Natural killer cell (primary cell): Measurements from ENCODE around the gene DAPP1. TPM values are rescaled to one million over a fixed set of nuclear protein-coding genes. Genes with fewer than 3 reads are reported as not detected.
"Not testable (repeated sequence)": the region's sequence is repeated elsewhere in the genome, so short reads cannot be mapped to it uniquely, and the experiment has no call there.

Experiments
- ATAC-seq, 3 donors: fragments of 150-1000 bp in 2 of 3; fragments of 200-7000 bp in 1 of 3; cut with Tn5 transposase; 1 replicate in 1 of 3; 2 replicates in 2 of 3; pipeline ENCODE4 v1.10.0; 2021; ENCODE audit warnings: mild to moderate bottlenecking in 2 of 3, moderate library complexity in 2 of 3
- DNase-seq, 2 donors: peaks; one replicate each; pipeline versions ENCODE4 v3.0.0 to v3.0.0-alpha.2; 2013 to 2021; ENCODE audit warnings: mixed read lengths in 1 of 2
- H3K27ac ChIP-seq: one replicate; pipeline ENCODE4 v1.5.1; 2013; ENCODE audit warnings: mild to moderate bottlenecking, low read length
- H3K27me3 ChIP-seq: one replicate; pipeline ENCODE4 v1.6.1; 2013; ENCODE audit warnings: low read length; ENCODE audit not compliant: control insufficient read depth, insufficient read depth
- H3K36me3 ChIP-seq: one replicate; pipeline ENCODE4 v1.6.1; 2013; ENCODE audit warnings: low read length; ENCODE audit not compliant: control insufficient read depth, insufficient read depth
- H3K4me1 ChIP-seq: one replicate; pipeline ENCODE4 v1.6.1; 2013; ENCODE audit warnings: low read length; ENCODE audit not compliant: control insufficient read depth, insufficient read depth
- H3K4me3 ChIP-seq: one replicate; pipeline ENCODE4 v1.5.1; 2013; ENCODE audit warnings: low read length
- H3K9me3 ChIP-seq: one replicate; pipeline ENCODE4 v1.6.1; 2013; ENCODE audit warnings: low read length; ENCODE audit not compliant: control insufficient read depth, insufficient read depth
- H3K27ac Mint-ChIP-seq, 2 donors: one replicate each; pipeline ENCODE4 v1.8.0; 2022; ENCODE audit warnings: mild to moderate bottlenecking in 2 of 2, mixed read lengths in 2 of 2, moderate library complexity in 1 of 2
- H3K27me3 Mint-ChIP-seq, 2 donors: one replicate each; pipeline ENCODE4 v1.8.0; 2022; ENCODE audit warnings: low read depth in 2 of 2, mixed read lengths in 2 of 2
- H3K36me3 Mint-ChIP-seq: one replicate; pipeline ENCODE4 v1.8.0; 2022; ENCODE audit warnings: mixed read lengths
- H3K4me1 Mint-ChIP-seq, 2 donors: one replicate each; pipeline ENCODE4 v1.8.0; 2022; ENCODE audit warnings: mixed read lengths in 2 of 2
- H3K4me3 Mint-ChIP-seq: one replicate; pipeline ENCODE4 v1.8.0; 2022; ENCODE audit warnings: mild to moderate bottlenecking, moderate library complexity, mixed read lengths
- H3K9me3 Mint-ChIP-seq, 2 donors: one replicate each; pipeline ENCODE4 v1.8.0; 2022; ENCODE audit warnings: mixed read lengths in 2 of 2
- CTCF ChIP-seq: fragments of 200-600 bp; IDR thresholded peaks from one replicate; pipeline ENCODE4 v1.8.0; 2022; ENCODE audit warnings: antibody characterized with exemption
- WGBS: methylation state at CpG from one replicate; pipeline ENCODE4 v1.1.7; 2013; ENCODE audit warnings: missing lambda C conversion rate; ENCODE audit not compliant: insufficient coverage; 5-methylcytosine and 5-hydroxymethylcytosine counted together
- intact Hi-C: fragments of 100-400 bp; cut with micrococcal nuclease; formaldehyde crosslinking; loops from one replicate; pipeline ENCODE4 v1.14.2; 2022
- total RNA-seq, 4 donors: library from RNA; stranded (reverse); fragments of 120-200 nt in 1 of 4; gene quantifications; one replicate each; pipeline versions ENCODE4 v1.2.3 to v1.2.4, GENCODE V29; 2013 to 2022

DAPP1 gene, protein sequence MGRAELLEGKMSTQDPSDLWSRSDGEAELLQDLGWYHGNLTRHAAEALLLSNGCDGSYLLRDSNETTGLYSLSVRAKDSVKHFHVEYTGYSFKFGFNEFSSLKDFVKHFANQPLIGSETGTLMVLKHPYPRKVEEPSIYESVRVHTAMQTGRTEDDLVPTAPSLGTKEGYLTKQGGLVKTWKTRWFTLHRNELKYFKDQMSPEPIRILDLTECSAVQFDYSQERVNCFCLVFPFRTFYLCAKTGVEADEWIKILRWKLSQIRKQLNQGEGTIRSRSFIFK
- 1 to 10 TPM; 5.9 to 7.3 (median 6.8) TPM for total RNA-seq
- total RNA-seq (2013): 148 TPM

GRCh38 chr4:99816545-99817308 lies at the start of gene DAPP1:
TSS of gene DAPP1 (plus strand) at chr4:99816827. CDS start at chr4:99816914, 87 bp downstream.
- H3K27me3 Mint-ChIP-seq: no peaks in the 10 kb centered on the region
- peak within 1 kb of the TSS; percentile 63 to 83 for H3K27ac Mint-ChIP-seq
- H3K4me3 Mint-ChIP-seq: peak within 1 kb of the TSS; percentile 73
- H3K36me3 Mint-ChIP-seq: no peaks in the 10 kb centered on the region
- H3K4me1 Mint-ChIP-seq: peaks cover 23 to 29% of the 10 kb centered on the region in 2 donors
- DNase-seq: peak; percentile 33 to 90
- Histone ChIP-seq H3K36me3 (no peaks in the 10 kb centered on the region), H3K4me1 (peaks cover 17% of the 10 kb centered on the region), H3K9me3 (no peaks in the 10 kb centered on the region), H3K27me3 (no peaks in the 10 kb centered on the region), H3K4me3 (peak within 1 kb of the TSS; percentile 62), H3K27ac (peak within 1 kb of the TSS; percentile 71)
- no peak for TF ChIP-seq CTCF
- ATAC-seq: peak; percentile 90 to 92 (median 91)
- no peaks in the 10 kb centered on the region for H3K9me3 Mint-ChIP-seq
- 12% methylated on average over 7 of the region's 7 CpGs for WGBS
- intact Hi-C loops: no loop called here

DNA sequence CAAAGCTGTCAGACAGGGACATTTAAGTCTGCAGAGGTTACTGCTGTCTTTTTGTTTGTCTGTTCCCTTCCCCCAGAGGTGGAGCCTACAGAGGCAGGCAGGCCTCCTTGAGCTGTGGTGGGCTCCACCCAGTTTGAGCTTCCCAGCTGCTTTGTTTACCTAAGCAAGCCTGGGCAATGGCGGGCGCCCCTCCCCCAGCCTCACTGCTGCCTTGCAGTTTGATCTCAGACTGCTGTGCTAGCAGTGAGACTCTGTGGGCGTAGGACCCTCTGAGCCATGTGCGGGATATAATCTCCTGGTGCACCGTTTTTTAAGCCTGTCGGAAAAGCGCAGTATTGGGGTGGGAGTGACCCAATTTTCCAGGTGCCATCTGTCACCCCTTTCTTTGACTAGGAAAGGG lies 45.8 kb upstream of the DAPP1 start:
- H3K36me3 ChIP-seq, H3K27ac ChIP-seq, ATAC-seq, H3K27me3 ChIP-seq, DNase-seq, intact Hi-C loops, H3K36me3 Mint-ChIP-seq, H3K4me3 ChIP-seq, H3K27me3 Mint-ChIP-seq, H3K4me1 Mint-ChIP-seq, H3K4me1 ChIP-seq, H3K9me3 Mint-ChIP-seq, H3K9me3 ChIP-seq, H3K4me3 Mint-ChIP-seq, H3K27ac Mint-ChIP-seq: not testable (repeated sequence)
- WGBS: 96% methylated on average over 3 of the region's 7 CpGs

DNA sequence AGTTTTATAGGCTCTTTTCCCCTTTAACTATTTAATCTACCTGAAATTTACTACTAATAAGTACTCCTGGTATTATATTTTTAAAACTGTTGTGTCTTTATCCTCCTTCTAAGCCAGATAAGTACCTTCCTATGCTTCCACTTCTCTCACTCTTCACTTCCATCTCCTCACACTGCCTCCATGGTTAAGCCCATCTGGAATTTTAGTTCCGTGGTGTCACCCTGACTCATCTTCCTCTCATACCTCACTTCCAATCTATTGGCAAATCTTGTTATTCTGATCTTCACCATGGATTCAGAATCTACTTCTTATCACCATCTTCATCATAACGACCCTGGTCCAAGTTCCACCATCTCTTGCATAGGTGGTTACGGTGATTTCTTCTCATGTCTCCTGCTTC lies 32.7 kb upstream of the DAPP1 start:
- 82% methylated on average over 3 of the region's 3 CpGs for WGBS
- Mint-ChIP-seq H3K4me1 (no peaks in the 10 kb centered on the region), H3K4me3 (no peak overlapping the region), H3K27me3 (peaks cover 8 to 15% of the 10 kb centered on the region in 2 donors), H3K9me3 (peaks cover 0 to 2% of the 10 kb centered on the region in 2 donors), H3K36me3 (no peaks in the 10 kb centered on the region), H3K27ac (no peak overlapping the region)
- Histone ChIP-seq H3K4me1 (no peaks in the 10 kb centered on the region), H3K27ac (no peak overlapping the region), H3K27me3 (no peaks in the 10 kb centered on the region), H3K9me3 (no peaks in the 10 kb centered on the region), H3K4me3 (no peak overlapping the region), H3K36me3 (no peaks in the 10 kb centered on the region)
- DNase-seq (no peak), ATAC-seq (no peak)
- intact Hi-C loops: no loop called here
- TF ChIP-seq CTCF: no peak

DNA sequence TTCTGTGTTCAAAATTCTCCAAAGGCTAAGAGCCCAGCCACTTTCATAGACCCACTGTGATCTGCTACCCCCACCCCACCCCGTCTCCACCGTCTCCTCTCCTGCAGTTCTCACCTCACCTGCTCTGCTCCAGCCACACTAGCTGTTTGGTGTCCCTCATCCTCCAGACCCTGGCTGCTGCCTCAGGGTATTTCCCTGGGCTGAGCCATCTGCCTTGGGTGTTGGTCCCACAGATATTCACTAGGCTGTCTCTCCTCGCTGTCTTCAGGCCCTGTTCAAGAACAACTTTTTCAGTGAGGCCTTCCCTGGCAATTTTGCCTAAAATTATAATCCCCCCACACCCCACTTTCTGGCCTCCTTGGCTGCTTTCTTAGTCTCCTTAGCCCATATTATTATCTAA lies 31.8 kb upstream of the DAPP1 start:
- no peaks in the 10 kb centered on the region for H3K4me1 ChIP-seq
- Mint-ChIP-seq H3K4me3 (no peak overlapping the region), H3K27ac (no peak overlapping the region), H3K36me3 (no peaks in the 10 kb centered on the region), H3K9me3 (peaks cover 0 to 2% of the 10 kb centered on the region in 2 donors), H3K27me3 (peaks cover 17 to 22% of the 10 kb centered on the region in 2 donors), H3K4me1 (no peaks in the 10 kb centered on the region)
- intact Hi-C loops: no loop called here
- DNase-seq: no peak
- H3K27me3 ChIP-seq: no peaks in the 10 kb centered on the region
- 91% methylated on average over 3 of the region's 3 CpGs for WGBS
- no peaks in the 10 kb centered on the region for H3K36me3 ChIP-seq
- no peak for TF ChIP-seq CTCF
- no peaks in the 10 kb centered on the region for H3K9me3 ChIP-seq
- ATAC-seq: no peak
- no peak overlapping the region for H3K4me3 ChIP-seq
- no peak overlapping the region for H3K27ac ChIP-seq
